ENCODE results near the gene SLU7. TPM values are rescaled to one million over a fixed set of nuclear protein-coding genes. Genes with fewer than 3 reads are reported as not detected.
A peak's percentile ranks its signal among the peaks of the same experiment; 100 is the strongest.

SLU7 gene
- total RNA-seq, 1 experiment from 2014 or later = 33.3 TPM

GRCh38 chr5:160390787-160391696 is 27.8 kb downstream of the SLU7 start:
- CTCF ChIA-PET = interaction anchor here (0.5 to 1.3 kb wide), 13 partner anchors 11 to 369 kb away, joined by 3 to 8 read pairs (median 4); partner anchors contain the start of gene C1QTNF2
- TF ChIP-seq CTCF (conservative IDR thresholded peaks at IDR 0.05; ENCODE audit: low read depth, low read length) (peak; percentile 78), EZH2 (IDR thresholded peaks at IDR 0.05; ENCODE audit: low read length, unreplicated experiment) (no peak), EZH2phosphoT487 (IDR thresholded peaks at IDR 0.05; ENCODE audit: borderline replicate concordance, low read length) (no peak)
- Histone ChIP-seq H3K27ac (ENCODE audit: low read length) (no peak overlapping the region), H3K4me2 (ENCODE audit: low read length) (no peak overlapping the region), H3K27me3 (ENCODE audit: low read length) (no peaks in the 10 kb centered on the region), H3K4me3 (ENCODE audit: low read length) (no peak overlapping the region), H3K9me3 (ENCODE audit: low read length) (peaks cover 8% of the 10 kb centered on the region), H3K79me2 (ENCODE audit: low read length) (no peaks in the 10 kb centered on the region), H2AFZ (ENCODE audit: low read length) (no peak overlapping the region), H4K20me1 (ENCODE audit: low read length) (no peaks in the 10 kb centered on the region), H3K9me2 (replicated peaks; ENCODE audit: low read length) (no peaks in the 10 kb centered on the region), H3K36me3 (ENCODE audit: low read depth, low read length) (no peaks in the 10 kb centered on the region), H3K9ac (ENCODE audit: low read length) (no peak overlapping the region), H3K4me1 (ENCODE audit: insufficient read depth, low read length) (no peaks in the 10 kb centered on the region), H3F3A (ENCODE audit: low read length, unreplicated experiment) (no peaks in the 10 kb centered on the region)
- BruUV-seq (replicated peaks) = no TSS peak
- peak; percentile 53 for DNase-seq
- ATAC-seq = peak; percentile 50; the same call in 1 of the 2 replicates
- intact Hi-C loops (cut with micrococcal nuclease) = loop anchor here (1.0 kb wide), 4 partner anchors 46 to 370 kb away; no protein-coding TSS in a partner anchor
- POLR2A ChIA-PET (ENCODE audit: unreplicated experiment) = interaction anchor here (0.6 kb wide), 1 partner anchor 284 kb away, joined by 6 read pairs; no protein-coding TSS in a partner anchor

- Histone ChIP-seq H3K27ac (ENCODE audit: low read length) (no peak overlapping the region), H3K9me3 (ENCODE audit: low read length) (peaks cover 8% of the 10 kb centered on the region), H3K9me2 (replicated peaks; ENCODE audit: low read length) (no peaks in the 10 kb centered on the region), H3K36me3 (ENCODE audit: low read depth, low read length) (no peaks in the 10 kb centered on the region), H3K4me3 (ENCODE audit: low read length) (no peak overlapping the region), H3K27me3 (ENCODE audit: low read length) (no peaks in the 10 kb centered on the region), H3K9ac (ENCODE audit: low read length) (no peak overlapping the region), H3K4me1 (ENCODE audit: insufficient read depth, low read length) (no peaks in the 10 kb centered on the region), H2AFZ (ENCODE audit: low read length) (no peak overlapping the region), H4K20me1 (ENCODE audit: low read length) (no peaks in the 10 kb centered on the region), H3K4me2 (ENCODE audit: low read length) (no peak overlapping the region), H3F3A (ENCODE audit: low read length, unreplicated experiment) (no peaks in the 10 kb centered on the region), H3K79me2 (ENCODE audit: low read length) (no peaks in the 10 kb centered on the region)
- TF ChIP-seq EZH2 (IDR thresholded peaks at IDR 0.05; ENCODE audit: low read length, unreplicated experiment) = no peak
- no peak for TF ChIP-seq EZH2phosphoT487 (IDR thresholded peaks at IDR 0.05; ENCODE audit: borderline replicate concordance, low read length)
- no peak for TF ChIP-seq CTCF (conservative IDR thresholded peaks at IDR 0.05; ENCODE audit: low read depth, low read length)
- DNase-seq = no peak
- intact Hi-C loops (cut with micrococcal nuclease) = no loop called here
- no peak for ATAC-seq
- ChIA-PET POLR2A (ENCODE audit: unreplicated experiment) (no interaction called here), CTCF (no interaction called here)
- no TSS peak for BruUV-seq (replicated peaks)
Measured at GRCh38 chr5:160387445-160387844, 31.4 kb downstream of the SLU7 start.

DNA sequence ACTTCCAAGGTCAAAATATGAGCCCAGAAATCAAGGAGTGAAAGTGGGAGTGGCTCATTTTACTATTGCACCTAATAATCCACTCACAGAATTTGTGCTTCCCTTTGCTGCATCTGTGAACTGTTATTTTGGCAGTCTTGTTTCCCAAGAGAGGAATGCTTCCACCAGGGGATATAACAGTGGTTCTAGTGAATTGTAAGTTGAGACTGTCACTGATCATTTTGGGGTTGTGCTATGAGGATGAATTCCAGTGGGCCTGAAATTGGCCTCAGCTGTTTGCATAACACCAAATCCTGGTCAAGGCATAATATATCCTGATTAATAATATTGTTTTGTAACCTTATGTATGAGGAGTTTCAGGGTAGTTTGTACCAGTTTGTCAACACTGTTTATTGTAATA is 33.4 kb downstream of the SLU7 start:
- Histone ChIP-seq H3K9me2 (replicated peaks; ENCODE audit: low read length) (no peaks in the 10 kb centered on the region), H3K4me3 (ENCODE audit: low read length) (no peak overlapping the region), H3K36me3 (ENCODE audit: low read depth, low read length) (no peaks in the 10 kb centered on the region), H3K4me2 (ENCODE audit: low read length) (no peak overlapping the region), H3K79me2 (ENCODE audit: low read length) (no peaks in the 10 kb centered on the region), H3K27ac (ENCODE audit: low read length) (no peak overlapping the region), H4K20me1 (ENCODE audit: low read length) (no peaks in the 10 kb centered on the region), H3K9me3 (ENCODE audit: low read length) (peaks cover 8% of the 10 kb centered on the region), H3F3A (ENCODE audit: low read length, unreplicated experiment) (no peaks in the 10 kb centered on the region), H3K27me3 (ENCODE audit: low read length) (no peaks in the 10 kb centered on the region), H3K4me1 (ENCODE audit: insufficient read depth, low read length) (no peaks in the 10 kb centered on the region), H3K9ac (ENCODE audit: low read length) (no peak overlapping the region), H2AFZ (ENCODE audit: low read length) (no peak overlapping the region)
- no peak for ATAC-seq
- BruUV-seq (replicated peaks) = no TSS peak
- DNase-seq = no peak
- ChIA-PET CTCF (no interaction called here), POLR2A (ENCODE audit: unreplicated experiment) (no interaction called here)
- TF ChIP-seq EZH2 (IDR thresholded peaks at IDR 0.05; ENCODE audit: low read length, unreplicated experiment) (no peak), CTCF (conservative IDR thresholded peaks at IDR 0.05; ENCODE audit: low read depth, low read length) (no peak), EZH2phosphoT487 (IDR thresholded peaks at IDR 0.05; ENCODE audit: borderline replicate concordance, low read length) (no peak)
- intact Hi-C loops (cut with micrococcal nuclease) = no loop called here

Measured in PC-3 (cell line).